ENCODE results near the gene CYTH2.

GRCh38 chr19:48442116-48443035 is 26.8 kb upstream of the CYTH2 start:
- TF ChIP-seq PHF8 (conservative IDR thresholded peaks at IDR 0.05; ENCODE audit: low read depth, low read length), result no peak
- no peak for TF ChIP-seq CTCF (IDR thresholded peaks at IDR 0.05; ENCODE audit: control extremely low read depth in 1 of 3, insufficient read depth in 1 of 3, low read depth in 1 of 3, low read length in 3 of 3)
- TF ChIP-seq TAF1 (IDR thresholded peaks at IDR 0.05; ENCODE audit: low read depth, low read length), result no peak
- TF ChIP-seq FOSL1 (IDR thresholded peaks at IDR 0.05; ENCODE audit: insufficient read depth, low read depth, low read length), result no peak
- no peak for TF ChIP-seq POLR2AphosphoS5 (IDR thresholded peaks at IDR 0.05; ENCODE audit: low read depth, low read length)
- TF ChIP-seq EP300 (IDR thresholded peaks at IDR 0.05; ENCODE audit: borderline replicate concordance in 1 of 2, low read depth in 2 of 2, low read length in 2 of 2), result no peak
- TF ChIP-seq NRF1 (IDR thresholded peaks at IDR 0.05; ENCODE audit: low read depth, low read length), result no peak
- TF ChIP-seq SIRT6 (IDR thresholded peaks at IDR 0.05; ENCODE audit: low read length), result no peak
- TF ChIP-seq EZH2 (IDR thresholded peaks at IDR 0.05; ENCODE audit: low read depth, low read length, severe bottlenecking), result no peak
- TF ChIP-seq SAP30 (IDR thresholded peaks at IDR 0.05; ENCODE audit: insufficient read depth, insufficient replicate concordance, low read length), result no peak
- TF ChIP-seq E2F6 (IDR thresholded peaks at IDR 0.05), result 0 out of 2 replicates have a peak, but pooled peaks have one; percentile 23
- no peak for TF ChIP-seq CHD7 (IDR thresholded peaks at IDR 0.05; ENCODE audit: insufficient replicate concordance, low read length)
- no peak for TF ChIP-seq MAFK (IDR thresholded peaks at IDR 0.05; ENCODE audit: low read depth, low read length)
